SK-N-SH treated with all-trans-retinoic acid at 6 μM for 48 hours (cell line): ENCODE measurements around the gene NFE2L1.

Experiments
- ARNTL ChIP-seq: fragments of 450-650 bp; formaldehyde crosslinking; IDR thresholded peaks from 2 replicates; pipeline ENCODE4 v1.5.0; 2020; ENCODE audit warnings: low read depth, mild to moderate bottlenecking, moderate library complexity, borderline replicate concordance
- CREB5 ChIP-seq: fragments of 250-450 bp; sonication (Bioruptor Pico); IDR thresholded peaks from 2 replicates; pipeline ENCODE4 v1.5.1; 2020; ENCODE audit warnings: low read depth, mild to moderate bottlenecking, moderate library complexity
- CSDC2 ChIP-seq: fragments of 250-450 bp; sonication (Bioruptor Pico); IDR thresholded peaks from 2 replicates; pipeline ENCODE4 v1.5.0; 2020; ENCODE audit warnings: mild to moderate bottlenecking, moderate library complexity
- ESRRG ChIP-seq: fragments of 250-450 bp; sonication (Bioruptor Pico); IDR thresholded peaks from 2 replicates; pipeline ENCODE4 v1.6.1; 2021; ENCODE audit warnings: mild to moderate bottlenecking
- PATZ1 ChIP-seq: fragments of 250-450 bp; sonication (Bioruptor Pico); IDR thresholded peaks from 2 replicates; pipeline ENCODE4 v1.8.0; 2020; ENCODE audit warnings: mild to moderate bottlenecking, moderate library complexity, borderline replicate concordance
- PPARA ChIP-seq: fragments of 250-450 bp; sonication (Bioruptor Pico); IDR thresholded peaks from 2 replicates; pipeline ENCODE4 v1.5.0; 2020; ENCODE audit warnings: mild to moderate bottlenecking, borderline replicate concordance
- ZFP3 ChIP-seq: fragments of 250-450 bp; sonication (Bioruptor Pico); IDR thresholded peaks from 2 replicates; pipeline ENCODE4 v1.5.0; 2020; ENCODE audit warnings: mild to moderate bottlenecking, moderate library complexity
- ZNF565 ChIP-seq: fragments of 450-650 bp; formaldehyde crosslinking; conservative IDR thresholded peaks from 2 replicates; pipeline ENCODE4 v1.5.0; 2020; ENCODE audit warnings: low read depth, mild to moderate bottlenecking, moderate library complexity
- ZNF8 ChIP-seq: fragments of 450-650 bp; formaldehyde crosslinking; IDR thresholded peaks from 2 replicates; pipeline ENCODE4 v1.5.0; 2020; ENCODE audit warnings: mild to moderate bottlenecking, moderate library complexity

GRCh38 chr17:48068491-48068961 is 20.4 kb downstream of the NFE2L1 start:
- no peak for TF ChIP-seq ESRRG
- no peak for TF ChIP-seq PATZ1
- no peak for TF ChIP-seq ZNF8 (CRISPR knock-in tag)
- TF ChIP-seq CREB5 (CRISPR knock-in tag), result no peak
- no peak for TF ChIP-seq ARNTL (CRISPR knock-in tag)
- no peak for TF ChIP-seq ZNF565 (CRISPR knock-in tag)
- no peak for TF ChIP-seq CSDC2 (CRISPR knock-in tag)
- TF ChIP-seq PPARA (CRISPR knock-in tag), result no peak
- TF ChIP-seq ZFP3, result no peak
